GM21528 (cell line): ENCODE results near the gene GMPPB.

ENCODE experiments used
- ATAC-seq: cut with Tn5 transposase; IDR thresholded peaks from one replicate; pipeline ENCODE4 v1.9.1; 2021; ENCODE audit warnings: mild to moderate bottlenecking, moderate library complexity; ENCODE audit not compliant: unreplicated experiment, low FRiP score

Gene GMPPB

DNA sequence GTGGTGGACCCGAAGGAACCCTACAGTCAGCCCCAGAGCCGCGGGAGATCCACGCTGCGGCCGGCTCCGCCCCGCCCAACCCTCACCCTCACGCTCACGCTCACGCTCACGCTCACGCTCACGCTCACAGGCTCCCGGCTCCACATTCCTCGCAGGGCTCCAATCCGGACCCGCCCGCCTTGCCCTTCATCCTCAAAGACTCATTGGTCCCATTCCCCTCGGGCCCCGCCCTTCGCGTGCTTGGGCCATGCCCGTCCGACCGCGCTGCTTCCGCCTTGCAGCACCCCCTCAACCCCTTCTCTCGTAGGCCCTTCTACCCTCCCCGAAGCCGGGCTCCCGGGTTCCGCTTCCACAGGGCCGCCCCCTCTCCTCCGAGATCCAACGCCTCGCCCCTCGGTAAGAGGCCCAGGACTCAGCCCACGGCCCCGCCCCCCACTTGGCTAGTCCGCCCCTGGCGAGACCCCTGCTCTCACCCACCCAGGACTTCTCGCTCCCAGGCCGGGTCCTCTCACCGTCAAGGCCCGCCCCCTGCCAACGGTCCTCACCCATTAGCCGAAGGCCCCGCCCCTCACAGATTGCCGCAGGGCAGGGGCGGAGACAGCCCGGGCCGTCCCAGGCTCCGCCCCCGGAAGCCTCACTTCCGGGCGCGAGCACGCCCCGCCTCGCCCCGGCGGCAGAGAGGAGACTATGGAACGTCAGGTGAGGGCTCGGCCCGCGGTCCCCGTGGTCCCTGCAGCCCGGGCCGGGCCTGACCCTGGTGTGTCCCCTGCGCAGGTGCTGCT is 49.8 kb downstream of the GMPPB start, which contains the start of gene APEH:
TSS of gene APEH (plus strand) at position 637 of the 782 bp plus-strand sequence. CDS start at position 688, 51 bp downstream.
- peak; percentile 75 for ATAC-seq

DNA sequence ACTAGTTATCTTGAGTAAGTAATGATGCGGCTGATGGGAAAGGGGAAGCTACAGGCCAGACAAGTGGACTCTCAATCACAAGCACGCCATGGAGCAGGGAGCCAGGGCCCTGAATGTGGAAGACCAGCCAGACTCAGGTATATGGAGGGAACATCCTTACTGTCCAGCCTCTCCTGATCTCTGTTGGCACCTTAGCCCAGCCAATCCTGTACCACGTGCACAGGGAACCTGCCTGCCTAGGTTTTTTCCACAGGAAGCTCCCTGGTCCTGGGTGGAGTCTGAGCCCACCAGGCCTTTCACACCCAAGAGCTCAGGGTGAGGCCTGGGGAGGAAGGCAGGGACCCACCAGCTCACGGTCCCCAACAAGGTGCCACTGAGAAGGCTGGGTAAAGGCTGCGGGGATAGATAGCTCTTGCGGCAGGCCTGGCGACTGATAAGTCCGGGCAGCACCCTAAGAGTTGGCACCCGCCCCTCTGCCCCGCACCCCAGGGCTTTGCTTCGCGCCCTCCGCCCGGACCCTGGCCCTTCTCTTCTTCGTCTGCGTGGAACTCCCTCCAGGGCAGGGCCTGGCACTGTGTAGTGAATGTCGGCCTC is 50.5 kb downstream of the GMPPB start:
- ATAC-seq: no peak

DNA sequence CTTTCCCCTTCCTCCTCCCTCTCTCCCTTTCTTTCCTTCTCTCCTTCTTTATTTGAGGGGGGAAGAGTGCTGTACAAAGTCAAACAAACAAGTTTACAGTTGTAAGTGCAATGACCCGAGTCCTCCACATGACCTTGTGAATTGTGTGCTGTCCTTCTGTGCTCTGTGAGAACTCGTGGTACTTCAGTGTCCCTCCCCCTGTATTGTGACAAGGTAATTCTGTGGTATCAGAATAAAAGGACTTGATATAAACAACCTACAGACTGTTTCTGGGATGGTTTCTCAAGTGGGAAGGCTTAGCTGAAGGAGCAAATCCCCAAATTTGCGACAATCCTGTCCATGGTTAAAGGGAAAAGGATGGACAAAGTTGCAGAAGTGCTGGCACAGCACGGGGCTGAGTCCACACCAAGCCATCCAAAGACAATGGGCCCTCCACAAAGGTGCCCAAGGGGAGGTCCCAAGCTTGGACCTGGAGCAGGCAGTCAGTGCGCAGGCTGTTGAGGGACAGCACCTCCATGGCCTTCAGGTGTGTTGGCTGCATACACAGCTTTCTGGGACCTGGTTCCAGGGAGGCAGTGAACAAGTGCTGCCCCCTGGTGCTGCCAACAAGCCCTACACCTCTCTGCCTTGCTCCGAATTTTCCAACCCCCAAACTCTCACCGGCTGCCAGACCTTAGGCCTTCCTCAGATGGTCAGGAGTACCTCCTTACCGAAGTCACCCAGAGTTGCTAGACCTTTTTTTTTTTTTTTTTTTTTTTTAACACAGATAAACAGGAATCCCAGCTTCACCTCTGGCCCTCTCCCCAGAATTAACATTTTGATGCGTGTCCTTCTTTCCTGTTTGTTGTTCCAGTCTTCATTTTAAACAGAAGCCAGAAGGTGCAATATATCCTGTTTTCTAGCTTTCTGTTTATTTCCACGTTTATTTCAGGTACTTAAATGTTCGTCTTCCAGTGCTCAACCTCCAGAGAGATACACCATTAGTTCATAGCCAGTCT is 52.2 kb downstream of the GMPPB start:
- ATAC-seq: no peak

DNA sequence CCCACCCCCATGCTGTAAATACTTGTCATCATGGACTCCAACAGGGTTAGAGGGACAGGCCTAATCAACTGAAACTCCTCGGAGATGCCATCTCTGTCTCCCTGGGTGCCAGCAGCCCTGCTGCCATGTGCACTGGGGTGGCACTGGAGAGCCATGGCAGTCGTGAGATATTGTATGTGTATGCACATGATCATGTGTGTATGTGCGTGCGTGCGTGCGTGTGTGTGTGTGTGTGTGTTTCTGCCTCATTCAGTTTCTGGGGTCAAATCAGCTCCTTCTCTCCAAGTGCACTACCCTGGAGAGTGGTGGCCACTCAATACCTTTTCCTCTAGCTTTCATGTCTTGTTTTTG is 52.8 kb downstream of the GMPPB start:
- ATAC-seq: no peak
